ENCODE results near the gene MYLIP.

Gene MYLIP

DNA sequence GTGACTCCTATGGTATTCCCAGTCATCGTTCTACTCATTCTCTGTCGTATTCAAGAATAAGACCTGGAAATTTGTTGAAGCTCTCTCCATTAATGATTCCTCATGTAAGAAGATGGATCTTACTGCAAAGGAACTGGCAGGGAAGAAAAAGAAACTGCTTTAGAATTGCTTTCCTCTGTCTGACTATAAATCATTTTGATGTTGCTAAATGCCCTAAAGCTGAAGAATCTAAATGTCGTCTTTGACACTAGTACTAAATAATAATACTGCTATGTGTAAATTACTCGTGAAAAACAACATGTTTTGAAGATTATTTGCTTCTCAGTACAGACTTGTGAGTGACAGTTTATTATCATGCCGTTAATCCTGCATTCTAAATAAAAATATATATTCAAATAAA lies 20.5 kb upstream of the MYLIP start:
- no peak for DNase-seq

DNA sequence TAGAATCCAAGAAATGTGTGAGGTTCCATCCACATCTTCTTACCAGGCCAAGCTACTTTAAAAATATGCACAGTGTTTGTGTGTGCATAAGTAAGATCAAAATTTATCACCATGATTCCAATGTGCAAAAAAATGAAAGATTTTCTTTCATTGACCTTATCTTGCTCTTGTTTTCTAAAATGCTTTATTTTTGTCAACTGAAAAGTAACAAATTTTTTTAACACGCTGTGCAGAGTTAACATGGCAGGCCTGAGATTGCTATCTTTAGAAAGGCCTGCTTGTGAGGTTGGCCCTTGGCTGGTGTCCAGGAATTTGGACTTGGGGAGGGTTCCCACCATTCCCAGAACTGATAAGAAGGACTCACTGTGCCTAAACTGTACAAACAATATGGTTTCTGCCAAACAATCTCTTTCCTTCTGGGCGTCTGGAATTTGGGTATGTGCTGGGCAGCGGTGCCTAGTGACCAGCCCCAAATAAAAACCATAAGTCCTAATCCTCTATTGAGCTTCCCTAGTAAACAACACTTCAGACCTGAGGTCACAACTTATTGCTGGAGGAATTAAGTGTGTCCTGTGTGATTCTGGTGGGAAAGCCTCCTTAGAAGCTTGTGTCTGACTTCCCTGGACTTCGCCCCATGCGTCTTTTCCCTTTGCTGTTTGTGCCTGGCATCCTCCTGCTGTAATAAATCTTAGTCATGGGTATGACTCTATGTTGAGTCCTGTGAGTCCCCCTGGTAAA lies 19.8 kb upstream of the MYLIP start:
- DNase-seq, result no peak

DNA sequence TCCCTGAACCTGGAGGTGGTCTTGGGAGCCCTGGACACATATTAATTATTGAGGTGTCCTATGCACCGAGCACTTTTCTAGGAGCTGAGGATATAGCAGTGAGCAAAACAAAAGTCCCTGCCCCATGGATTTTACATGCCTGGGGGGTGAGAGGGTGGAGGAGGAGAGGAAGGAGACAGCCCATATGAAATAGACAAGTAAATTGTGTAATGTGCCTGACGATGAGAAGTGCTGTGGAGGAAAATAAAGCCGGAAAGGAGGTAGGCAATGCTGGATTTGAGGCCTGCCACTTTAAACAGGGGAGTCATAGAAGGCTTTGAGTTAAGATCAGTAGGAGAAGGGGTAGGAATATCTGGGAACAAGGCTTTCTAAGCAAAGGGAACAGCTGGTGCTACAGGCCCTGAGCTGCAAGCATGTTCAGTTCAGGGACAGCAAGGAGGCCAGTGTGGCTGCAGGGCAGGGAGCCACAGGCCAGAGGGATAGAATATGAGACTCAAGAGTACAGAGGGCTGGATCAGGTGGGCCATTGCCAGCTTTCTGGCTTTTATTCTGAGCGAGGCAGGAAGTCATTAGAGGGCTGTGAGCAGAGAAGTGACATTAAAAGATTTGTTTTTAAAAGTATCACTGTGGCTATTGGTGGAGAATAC lies 19.1 kb upstream of the MYLIP start:
- DNase-seq, result no peak

DNA sequence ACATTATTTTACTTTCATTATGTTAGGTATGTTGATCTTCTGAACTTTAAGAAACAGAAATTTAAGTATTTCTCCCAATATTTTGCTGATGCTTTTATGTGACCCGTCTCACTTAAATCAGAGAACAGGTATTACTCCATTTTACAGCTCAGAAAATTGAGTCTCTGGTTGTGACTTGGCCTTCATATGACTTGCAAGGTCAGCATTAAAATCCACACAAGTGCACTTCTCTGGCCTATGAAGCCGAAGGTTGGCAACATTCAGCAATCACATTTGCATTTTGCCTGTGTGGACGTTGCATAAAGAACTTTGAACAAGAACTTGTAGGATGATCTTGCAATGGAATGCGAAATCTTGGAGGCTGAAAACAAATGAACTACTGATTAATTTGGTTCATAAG lies 10.1 kb upstream of the MYLIP start:
- no peak for DNase-seq

DNA sequence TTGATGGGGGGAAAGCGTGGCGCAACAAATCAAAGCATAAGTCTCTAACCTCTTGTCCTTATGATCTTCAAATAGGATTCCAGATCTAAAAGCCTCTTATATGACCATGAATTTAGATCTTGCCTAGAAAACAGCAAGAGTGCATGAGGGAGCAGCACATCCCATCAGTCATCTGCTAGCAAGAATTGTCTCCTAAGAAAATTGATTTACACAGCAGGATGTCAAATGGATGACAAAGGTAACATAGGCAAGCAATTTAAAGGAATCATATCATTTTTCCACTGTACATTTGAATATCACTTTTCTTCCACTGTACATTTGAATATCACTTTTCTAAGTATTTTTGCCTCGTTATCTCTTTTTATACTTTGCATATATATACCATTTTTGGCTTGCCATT lies 7.5 kb upstream of the MYLIP start:
- DNase-seq, result no peak

DNA sequence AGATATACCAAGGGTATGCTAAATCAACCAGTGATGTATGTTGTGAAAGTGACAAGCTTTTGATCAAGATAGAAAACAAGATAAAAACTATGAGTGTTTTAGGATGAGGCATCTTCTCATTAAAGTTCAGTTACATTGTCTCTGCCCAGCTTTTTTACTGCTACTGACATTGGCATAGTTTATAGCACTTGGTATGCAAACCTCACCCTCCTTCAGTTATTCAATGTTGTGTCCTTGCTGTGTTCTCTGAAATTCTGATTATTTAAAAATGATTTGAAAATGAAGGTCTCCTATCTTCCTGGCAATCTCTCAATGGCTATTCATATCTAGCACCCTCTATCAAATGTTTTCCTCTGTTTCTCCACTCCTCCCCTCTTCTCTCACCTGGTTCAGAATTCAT lies 6.7 kb upstream of the MYLIP start:
- no peak for DNase-seq

DNA sequence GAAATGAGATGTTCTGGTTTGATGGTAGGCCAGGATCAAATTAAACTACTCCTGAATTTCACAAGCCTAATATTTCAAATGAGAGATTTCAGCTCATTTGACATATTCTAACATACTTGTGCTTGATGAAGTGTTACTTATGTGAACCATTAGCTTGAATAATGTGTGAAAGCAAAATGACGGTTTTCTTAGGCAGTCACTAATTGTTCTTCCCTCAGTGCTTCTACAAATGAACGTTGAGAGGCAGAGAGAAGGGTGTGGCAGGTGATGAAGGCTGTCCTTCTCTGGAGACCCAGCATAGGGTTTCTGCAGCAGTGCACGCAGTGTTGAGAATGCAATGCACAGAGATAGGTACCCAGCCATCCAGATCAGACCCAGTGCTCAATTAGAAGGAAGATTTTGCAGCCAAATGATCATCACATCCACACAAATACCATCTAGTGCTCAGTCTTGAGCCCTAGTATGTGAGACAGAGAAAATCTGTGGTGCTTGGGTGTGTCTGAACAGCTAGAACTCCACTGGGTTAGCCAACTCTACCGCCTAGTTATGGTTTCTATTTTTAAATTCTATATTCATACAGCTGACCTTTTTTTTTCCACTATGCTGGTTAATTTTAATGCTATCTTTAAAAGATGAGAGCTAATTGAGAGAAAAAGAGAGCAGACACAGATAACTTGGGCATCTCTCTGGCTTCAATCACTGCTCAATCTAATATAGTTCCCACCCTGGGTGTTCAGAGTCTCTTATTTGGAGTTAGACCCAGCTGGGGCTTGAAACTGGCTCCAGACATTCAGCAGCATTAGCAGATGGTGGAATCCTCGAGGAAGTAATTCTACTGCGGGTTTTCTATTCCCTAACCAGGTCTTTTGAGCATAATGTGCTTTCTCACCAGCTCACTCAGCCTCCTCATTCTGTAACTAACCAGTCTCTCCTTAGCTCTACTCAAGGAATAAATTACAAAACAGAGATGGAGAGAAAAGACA lies 4.4 kb upstream of the MYLIP start:
- no peak for DNase-seq

DNA sequence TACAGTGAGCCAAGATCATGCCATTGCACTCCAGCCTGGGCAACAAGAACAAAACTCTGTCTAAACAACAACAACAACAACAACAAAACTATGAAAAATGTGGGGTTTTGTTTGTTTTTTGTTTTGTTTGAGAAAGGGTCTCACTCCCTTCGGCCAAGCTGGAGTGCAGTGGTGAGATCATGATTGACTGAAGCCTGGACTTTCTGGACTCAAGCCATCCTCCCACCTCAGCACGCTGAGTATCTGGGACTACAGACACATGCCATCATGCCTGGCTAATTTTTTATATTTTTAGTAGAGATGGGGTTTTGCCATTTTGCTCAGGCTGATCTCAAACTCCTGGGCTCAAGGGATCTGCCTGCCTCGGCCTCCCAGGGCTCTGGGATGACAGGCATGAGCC lies 2.8 kb upstream of the MYLIP start:
- DNase-seq, result no peak

DNA sequence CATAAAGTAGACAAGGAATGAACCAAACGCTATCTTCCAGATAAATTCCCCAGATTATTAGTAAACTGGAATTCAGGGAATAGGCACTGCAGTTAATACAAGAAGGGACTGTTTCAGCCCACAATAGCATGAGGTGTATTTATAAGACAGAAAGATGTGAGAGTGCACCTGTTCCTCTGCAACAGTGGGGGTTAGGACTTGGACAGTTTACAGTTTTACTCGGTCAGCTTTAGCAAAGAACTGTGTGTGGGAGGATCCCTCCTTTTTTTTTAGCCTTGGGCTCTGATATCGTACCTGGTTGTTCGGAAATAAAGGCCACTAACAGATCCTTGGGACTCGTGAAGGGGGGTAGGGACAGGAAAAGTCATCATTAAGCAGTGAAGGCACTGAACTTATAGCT lies 2.0 kb upstream of the MYLIP start:
- DNase-seq, result no peak

DNA sequence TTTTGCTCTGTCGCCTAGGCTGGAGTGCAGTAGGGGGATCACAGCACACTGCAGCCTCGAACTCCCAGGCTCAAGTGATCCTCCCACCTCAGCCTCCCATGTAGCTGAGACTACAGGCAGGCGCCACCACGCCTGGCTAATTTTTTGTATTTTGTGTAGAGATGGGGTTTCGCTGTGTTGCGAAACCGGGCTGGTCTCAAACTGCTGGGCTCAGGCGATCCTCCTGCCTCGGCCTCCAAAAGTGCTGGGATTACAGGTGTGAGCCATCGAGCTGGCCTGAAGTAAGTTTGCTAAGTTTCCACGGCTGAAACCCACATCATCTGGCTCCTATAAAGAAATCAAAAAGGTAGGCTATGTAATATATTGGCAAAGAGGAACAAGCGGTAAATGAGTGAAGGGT lies 1.4 kb upstream of the MYLIP start:
- DNase-seq, result no peak

DNA sequence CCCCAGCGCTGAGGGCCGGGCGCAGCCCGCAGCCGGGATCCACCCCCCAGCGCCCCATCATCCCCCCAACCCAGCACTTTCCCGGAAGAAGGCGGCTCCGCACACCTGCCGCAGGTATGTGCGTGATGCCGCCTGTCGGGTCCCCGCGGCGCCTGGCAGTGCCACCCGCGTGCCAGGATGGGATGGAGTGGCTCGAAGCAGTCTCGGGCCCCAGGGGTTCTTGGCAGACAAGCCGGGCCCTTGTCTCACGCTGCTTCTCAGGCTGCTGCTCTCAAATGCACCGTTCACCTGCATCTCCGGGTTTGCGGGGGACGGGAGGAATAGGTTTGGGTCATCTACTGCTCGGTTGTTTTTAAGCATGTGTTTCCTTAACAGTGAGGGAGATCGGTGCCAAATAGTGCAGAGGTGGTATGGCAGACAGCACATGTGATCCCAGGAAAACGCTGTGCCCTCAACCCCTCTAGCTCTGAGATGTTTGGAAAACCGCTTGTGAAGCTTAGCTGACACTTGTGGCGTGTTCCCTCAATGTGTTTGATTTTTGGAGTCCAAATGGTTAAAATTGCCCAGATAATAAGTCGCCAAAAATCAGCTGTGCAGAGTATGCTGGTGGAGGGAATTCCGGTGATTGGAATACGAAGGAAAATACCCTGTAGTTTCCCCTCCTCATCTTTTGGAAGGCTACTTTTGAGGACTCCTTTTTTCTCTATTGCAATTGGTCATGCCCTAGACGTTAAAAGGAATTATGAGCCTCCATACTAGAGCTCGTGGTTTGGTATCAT lies 926 bp downstream of the MYLIP start:
- DNase-seq, result no peak

DNA sequence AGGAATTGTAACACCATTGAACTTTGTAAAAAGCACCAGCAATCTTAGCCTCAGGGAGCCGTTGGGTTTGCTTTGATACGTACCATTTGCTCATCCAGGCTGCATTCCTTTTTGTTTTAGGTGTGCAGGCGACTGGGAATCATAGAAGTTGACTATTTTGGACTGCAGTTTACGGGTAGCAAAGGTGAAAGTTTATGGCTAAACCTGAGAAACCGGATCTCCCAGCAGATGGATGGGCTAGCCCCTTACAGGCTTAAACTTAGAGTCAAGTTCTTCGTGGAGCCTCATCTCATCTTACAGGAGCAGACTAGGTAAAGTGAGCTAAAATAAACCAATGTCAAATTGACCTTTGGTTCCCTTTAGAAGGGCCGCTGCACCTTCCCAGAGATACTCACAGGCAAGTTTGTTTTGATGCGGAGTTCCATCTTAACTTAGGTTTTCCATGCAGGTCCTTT lies 1.6 kb downstream of the MYLIP start:
- no peak for DNase-seq

DNA sequence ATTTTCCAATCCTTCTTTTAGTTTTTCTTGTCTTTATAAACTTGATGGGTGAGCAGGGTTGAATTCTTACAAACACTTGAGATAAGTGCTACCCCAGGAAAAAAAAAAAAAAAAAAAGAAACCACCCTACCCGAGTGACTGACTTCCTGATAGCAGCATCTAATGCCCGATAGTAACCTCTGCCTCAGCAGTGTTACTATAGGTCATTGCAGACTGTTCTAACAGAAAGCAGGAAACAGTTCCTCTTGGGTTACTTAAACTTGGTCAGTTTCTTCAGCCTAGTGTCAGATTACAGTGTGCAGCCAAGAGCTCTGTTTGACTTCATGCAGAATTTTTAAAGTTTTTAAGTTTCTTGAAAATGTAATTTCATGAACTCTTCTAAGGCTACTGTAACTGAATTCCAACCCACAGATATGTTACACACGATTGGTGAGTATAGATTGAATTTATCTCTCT lies 2.1 kb downstream of the MYLIP start:
- no peak for DNase-seq

DNA sequence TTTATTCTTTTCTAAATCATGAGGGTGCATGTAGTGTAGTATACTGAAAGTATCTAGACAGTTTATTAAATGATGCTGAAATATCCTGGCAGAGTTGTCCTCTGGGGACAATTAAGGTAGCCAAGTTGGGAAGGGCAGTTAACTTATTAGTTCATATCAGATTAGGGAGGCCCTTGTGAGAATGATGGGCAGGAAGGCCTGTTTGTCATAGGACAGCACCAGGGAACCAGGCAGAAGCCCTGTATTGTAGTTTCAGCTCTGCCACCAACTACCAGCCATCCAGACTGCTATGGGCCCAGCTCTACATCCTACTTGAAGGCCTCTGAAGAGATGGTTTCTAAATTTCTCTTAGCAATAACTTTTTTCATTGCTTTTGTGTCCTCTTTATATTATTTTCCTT lies 4.0 kb downstream of the MYLIP start:
- DNase-seq, result no peak

DNA sequence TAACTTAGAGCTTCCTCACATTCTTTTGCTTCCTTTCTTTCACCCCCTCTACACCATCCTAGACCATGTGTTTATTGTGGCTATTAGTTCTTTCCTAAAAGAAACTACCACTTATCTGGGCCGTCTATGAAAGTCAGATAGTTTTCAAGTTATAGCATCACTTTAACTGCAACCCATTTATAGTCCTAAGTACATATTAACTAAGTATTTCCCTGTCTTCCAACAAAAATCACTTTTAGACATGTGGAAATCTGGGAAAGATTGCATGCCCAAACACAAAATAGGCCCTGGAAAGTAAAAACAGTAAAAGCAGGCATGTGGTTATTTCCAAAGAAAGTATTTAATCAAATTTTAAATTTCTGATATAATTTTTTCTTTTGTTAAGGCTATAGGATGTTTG lies 5.5 kb downstream of the MYLIP start:
- no peak for DNase-seq

DNA sequence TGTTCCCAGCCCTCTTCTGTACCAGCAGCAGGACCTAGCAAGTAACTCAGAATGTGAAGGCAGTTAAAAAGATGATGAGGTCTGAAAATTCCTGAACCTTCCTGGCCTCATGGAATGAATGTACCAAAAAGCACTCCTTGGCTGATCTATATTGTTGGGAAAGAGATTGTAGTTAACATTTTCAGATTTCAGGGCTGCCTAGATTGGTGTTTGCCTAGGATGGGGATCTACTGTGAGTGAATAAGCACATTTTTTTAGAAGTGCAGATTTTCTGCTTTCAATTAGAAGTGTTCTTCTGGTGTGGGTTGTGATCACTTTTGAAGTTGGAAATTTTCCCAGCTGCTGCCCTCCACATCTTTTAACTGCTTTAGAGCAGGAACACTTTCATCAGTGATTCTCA lies 6.2 kb downstream of the MYLIP start:
- DNase-seq, result no peak

DNA sequence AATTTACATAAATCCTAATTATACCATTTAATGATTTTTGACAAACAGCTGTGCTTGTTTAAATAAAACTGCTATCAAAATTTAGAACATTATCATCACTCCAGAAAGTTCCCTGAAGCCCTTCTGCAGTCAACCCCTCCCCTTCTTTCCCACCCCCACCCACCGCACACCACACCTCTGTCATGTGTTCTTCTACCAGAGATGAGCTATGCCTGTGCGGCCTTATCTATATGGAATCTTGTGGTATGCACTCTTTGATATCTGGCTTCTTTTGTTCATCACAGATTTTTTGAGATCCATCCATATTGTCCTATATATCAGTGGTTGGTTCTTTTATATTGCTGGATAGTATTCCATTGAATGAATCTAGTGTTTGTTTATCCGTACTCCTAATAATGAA lies 7.2 kb downstream of the MYLIP start:
- no peak for DNase-seq

DNA sequence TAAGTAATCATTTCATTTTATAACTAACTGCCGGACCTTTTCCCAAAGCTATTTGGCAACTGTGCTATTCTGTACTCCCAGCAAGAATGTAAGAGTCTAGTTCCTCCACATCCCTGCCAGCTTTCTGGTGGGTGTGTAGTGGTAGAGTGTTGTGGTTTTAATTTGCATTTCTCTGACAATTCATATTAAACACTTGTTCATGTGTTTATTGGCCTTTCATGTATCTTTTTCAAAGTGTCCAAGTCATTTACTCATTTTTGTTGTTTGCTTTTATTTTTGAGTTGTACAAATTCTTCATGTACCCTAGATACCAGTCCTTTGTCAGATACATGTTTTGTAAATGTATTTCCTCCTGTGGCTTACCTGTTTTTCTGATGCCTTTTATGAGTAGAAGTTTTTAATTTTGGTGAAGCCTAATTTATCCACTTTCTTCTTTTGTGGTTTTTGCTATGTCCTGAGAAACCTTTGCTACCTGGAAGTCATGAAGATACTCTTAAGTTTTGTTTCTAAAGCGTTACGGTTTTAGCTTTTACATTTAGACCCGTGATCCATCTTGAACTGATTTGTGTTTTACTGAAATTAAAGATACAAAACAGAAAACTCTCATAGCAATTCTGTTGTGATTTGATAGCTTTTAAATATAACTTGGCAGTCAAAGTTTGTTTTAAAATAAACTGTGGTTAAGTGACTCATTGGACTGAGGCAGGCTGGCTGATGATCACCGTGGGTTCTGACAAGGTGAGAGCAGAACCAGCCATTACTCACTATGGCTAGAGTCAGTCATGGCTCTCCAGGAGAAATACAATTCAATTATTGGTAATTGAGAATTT lies 8.0 kb downstream of the MYLIP start:
- DNase-seq, result no peak

DNA sequence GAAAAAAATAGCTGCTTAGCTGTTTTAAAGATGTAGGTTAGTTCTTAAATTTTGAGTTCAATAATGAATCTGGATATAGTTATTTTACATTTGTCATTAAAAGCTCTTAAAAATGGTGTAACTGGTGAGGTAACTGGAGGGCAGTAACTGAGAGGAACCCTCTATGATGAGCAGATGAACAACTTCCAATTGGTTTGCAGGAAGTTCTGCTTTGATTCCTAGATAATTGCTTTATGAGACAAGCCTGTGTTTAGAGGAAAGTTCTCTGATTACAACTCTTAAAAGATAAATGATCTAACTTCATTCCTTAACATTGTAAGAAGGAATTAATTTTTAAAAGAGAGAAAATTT lies 8.5 kb downstream of the MYLIP start:
- no peak for DNase-seq

DNA sequence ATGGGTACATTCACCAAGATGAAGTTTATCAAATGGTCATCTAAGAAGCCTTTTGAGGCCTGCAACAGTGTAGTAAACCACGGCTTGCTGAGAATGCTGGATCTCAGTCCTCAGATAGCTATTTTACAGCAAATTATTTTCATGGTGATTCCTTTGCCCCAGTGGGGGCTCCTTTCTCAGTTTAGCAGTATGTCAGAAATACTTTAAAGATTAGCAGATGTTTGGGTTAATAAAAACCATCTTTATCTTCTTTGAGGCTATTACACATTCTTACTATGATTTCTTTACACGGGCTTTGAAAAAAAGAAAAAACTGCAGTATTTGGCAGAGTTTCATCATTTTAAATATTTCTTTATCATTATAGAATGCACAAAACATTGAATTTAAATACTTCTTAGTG lies 10.7 kb downstream of the MYLIP start:
- no peak for DNase-seq

DNA sequence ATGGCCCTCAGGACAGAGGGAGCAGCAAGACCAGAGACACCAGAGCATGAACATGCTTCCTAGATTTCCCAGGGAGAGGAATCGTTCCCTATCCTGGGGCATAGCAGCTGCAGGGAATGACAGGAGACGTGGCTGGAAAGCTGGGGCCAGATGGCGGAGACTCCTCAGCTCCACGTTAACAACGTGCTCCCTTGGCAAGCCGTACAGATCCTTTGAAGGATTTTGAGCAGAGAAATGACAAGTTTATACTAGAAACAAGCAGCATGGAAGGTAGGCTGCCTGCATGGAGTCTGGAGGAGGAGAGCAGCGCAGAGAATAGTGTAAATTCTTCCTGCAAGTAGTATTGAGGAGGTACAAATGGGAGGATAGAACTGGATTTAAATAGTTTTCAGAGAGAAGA lies 11.7 kb downstream of the MYLIP start:
- no peak for DNase-seq

DNA sequence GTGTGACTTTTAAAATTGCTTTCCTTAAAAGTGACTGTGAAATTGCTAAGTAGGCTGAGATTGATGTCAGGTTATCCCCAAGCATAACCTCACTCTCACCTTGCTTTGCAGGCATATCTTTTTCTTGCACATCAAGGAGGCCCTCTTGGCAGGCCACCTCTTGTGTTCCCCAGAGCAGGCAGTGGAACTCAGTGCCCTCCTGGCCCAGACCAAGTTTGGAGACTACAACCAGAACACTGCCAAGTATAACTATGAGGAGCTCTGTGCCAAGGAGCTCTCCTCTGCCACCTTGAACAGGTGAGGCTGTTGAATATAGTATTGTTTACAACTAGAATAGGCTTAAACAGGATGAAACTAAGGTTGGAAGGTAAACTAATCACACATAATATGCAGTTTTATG lies 12.6 kb downstream of the MYLIP start:
- no peak for DNase-seq

Data from NCI-H2227 treated with DMSO at 0.1 percent for 48 hours (cell line).